ENCODE measurements around the gene CENATAC.
A peak's percentile ranks its signal among the peaks of the same experiment; 100 is the strongest.
"Not testable (repeated sequence)": the region's sequence is repeated elsewhere in the genome, so short reads cannot be mapped to it uniquely, and the experiment has no call there.

The CENATAC gene

GRCh38 chr11:119026970-119027369 lies 29.0 kb downstream of the CENATAC start:
- FAIRE-seq = no peak
- no peak for DNase-seq (ENCODE audit: insufficient read length, low spot score)
- no peak for TF ChIP-seq POLR2A (IDR thresholded peaks at IDR 0.05; ENCODE audit: low read depth, low read length)

DNA sequence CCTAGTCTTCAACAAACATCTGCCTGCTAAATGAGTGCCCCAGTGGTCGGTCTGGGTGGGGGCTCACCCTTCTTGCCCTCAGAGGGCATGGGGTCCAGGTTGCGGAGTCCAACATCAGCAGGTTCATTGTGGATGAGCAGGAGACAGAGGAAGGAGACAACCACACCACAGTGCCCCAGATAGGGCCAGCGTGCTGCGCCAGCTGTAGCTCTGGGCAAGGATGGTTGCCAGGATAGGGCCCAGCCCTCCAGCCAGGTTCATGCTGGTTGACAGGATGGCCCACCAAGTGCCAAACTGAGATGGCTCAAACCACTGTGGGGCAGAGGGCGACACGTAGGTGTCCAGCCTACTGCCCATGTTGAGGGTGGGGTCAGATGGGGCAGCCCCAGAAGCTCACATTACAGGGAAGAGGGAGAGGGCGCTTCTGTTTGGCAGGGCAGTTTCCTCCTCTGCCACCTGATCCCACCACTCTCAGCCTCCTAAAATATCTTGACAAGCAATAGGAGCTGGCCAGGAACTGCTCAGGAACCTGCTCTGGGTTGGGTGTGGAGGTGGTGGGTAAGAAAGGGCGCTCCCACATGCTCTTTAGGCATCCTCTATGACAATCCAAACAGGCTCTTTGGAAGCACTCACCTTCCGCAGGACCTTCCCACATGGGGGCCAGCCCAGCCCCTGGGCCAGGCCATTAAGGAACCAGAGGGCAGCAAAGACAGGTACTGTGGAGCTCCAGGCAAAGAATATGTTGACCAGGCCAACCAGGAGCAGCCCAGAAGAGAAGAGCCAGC lies 29.8 kb downstream of the CENATAC start:
- FAIRE-seq (no peak), DNase-seq (ENCODE audit: insufficient read length, low spot score) (no peak)
- no peak for TF ChIP-seq POLR2A (IDR thresholded peaks at IDR 0.05; ENCODE audit: low read depth, low read length)

- no peak for TF ChIP-seq POLR2A (IDR thresholded peaks at IDR 0.05; ENCODE audit: low read depth, low read length)
- no peak for FAIRE-seq
- no peak for DNase-seq (ENCODE audit: insufficient read length, low spot score)
Observed at GRCh38 chr11:119028346-119029068, 30.6 kb downstream of the CENATAC start.

DNA sequence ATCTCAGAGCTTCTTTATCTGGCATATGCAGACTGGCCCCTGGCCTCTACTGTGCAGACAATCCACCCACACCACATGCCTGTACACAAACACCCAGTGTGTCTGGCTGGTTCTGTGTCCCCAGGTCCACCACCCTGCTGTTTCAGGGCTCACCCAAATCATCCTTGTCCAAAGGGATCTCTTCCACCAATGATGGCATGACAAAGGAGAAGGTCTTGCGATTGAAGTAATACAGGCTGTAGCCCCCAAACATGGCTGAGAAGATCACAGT lies 31.1 kb downstream of the CENATAC start:
- DNase-seq (ENCODE audit: insufficient read length, low spot score) = no peak

DNA sequence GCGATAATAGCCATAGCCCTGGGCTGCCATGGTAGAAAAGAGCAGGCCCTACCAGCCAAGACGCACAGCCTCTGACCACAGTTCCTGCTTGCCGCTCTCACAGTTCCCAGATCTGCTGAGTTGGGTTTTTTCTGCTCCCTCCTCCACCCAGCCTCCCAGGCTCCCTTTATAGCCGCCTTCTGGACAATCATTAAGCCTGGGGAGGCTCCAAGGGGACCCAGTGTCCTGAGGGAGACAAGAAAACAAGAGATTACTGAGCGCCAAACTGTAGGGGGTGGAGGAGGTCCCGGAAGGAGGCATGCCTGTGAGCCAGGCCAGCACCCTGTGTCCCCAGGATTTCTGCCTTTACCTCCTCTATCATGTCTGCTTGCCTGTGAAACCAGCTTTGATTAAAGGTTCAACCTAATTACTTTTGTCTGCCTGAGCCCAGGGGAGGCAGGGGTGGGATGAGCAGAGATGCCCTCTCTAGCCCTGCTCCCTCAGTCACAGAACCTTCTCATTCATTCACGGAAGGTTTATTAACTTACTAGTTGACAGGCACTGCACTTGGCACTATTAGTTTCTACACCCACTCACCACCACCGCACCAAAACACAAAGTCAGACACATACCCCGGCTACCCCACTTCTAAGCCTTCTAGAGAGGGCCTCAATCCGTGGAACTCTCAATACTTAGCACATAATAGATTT lies 31.5 kb downstream of the CENATAC start:
- TF ChIP-seq POLR2A (IDR thresholded peaks at IDR 0.05; ENCODE audit: low read depth, low read length) = no peak
- FAIRE-seq (no peak), DNase-seq (ENCODE audit: insufficient read length, low spot score) (no peak)

More for the DNA sequence above, 31.1 kb downstream of the CENATAC start:
- no peak for FAIRE-seq
- no peak for TF ChIP-seq POLR2A (IDR thresholded peaks at IDR 0.05; ENCODE audit: low read depth, low read length)

DNA sequence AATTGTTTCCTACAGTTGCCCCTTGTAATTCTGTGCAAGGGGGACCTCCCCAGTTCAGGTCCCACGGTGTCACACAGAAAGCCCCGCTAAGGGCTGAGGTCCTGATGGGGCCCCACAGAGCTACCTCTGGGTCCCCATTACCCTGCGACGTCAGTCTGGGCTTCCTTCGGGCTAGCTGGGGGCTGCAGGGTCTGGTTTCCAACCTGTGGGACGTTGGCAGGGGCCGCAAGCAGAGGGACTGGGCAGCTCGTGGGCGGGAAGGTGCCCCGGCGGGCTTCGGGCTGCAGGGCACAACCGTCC lies 32.0 kb downstream of the CENATAC start:
- FAIRE-seq = no peak
- no peak for DNase-seq (ENCODE audit: insufficient read length, low spot score)
- TF ChIP-seq POLR2A (IDR thresholded peaks at IDR 0.05; ENCODE audit: low read depth, low read length) = no peak

DNA sequence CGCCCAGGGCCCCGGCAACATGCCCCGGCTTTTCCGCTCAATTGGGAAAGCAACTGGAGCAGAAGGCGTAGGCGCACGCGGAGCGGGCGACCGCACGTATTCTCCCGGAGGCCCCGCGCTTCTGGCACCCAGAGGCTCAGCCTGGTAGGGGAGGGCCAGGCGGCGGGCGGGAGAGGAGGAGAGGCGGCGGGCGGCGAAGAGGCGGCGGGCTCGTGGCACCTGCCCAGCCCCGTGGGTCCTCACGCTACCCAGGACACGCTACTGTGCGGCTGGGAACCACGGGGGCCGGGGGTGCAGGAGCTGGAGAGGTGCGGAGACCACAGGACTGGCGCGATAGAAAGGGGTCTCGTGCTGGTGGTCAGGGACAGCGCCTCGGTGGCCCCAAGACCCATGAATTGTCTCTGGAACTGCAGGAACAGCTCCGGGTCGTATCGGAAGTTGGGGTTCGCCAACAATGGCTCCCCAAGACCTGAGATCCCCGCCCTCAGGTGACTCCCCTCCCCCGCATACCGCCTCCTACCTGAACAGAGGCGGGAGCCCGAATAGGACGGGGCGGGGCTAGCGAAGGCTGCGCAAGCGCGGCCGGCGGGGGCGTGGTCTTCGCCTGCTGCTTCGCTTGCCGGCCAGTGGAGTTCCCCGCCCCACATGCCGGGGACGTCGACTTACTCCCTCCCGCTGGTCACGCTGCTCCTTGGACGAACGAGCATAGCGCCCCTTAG lies 32.5 kb downstream of the CENATAC start, which contains the start of gene SLC37A4:
TSS of gene SLC37A4 (minus strand) at position 549 of the 719 bp plus-strand sequence.
- 0 out of 2 replicates have a peak, but pooled peaks have one; percentile 27 for TF ChIP-seq POLR2A (IDR thresholded peaks at IDR 0.05; ENCODE audit: low read depth, low read length)
- DNase-seq (ENCODE audit: insufficient read length, low spot score) (peak; percentile 88), FAIRE-seq (no peak)

- FAIRE-seq (no peak), DNase-seq (ENCODE audit: insufficient read length, low spot score) (no peak)
- no peak for TF ChIP-seq POLR2A (IDR thresholded peaks at IDR 0.05; ENCODE audit: low read depth, low read length)
Observed at GRCh38 chr11:119031912-119032280, 34.0 kb downstream of the CENATAC start.

DNA sequence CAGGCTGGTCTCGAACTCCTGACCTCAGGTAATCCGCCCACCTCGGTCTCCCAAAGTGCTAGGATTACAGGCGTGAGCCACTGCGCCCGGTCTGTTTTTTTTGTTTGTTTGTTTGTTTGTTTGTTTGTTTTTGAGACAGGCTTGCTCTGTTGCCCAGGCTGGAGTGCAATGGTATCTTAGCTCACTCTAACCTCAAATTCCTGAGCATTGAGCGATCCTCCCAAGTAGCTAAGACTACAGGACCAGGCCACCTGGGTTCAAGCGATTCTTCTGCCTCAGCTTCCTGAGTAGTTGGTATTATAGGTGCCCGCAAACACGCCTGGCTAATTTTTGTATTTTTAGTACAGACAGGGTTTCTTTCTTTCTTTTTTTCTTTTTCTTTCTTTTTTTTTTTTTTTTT lies 35.5 kb downstream of the CENATAC start:
- DNase-seq (ENCODE audit: insufficient read length, low spot score); FAIRE-seq: not testable (repeated sequence)

DNA sequence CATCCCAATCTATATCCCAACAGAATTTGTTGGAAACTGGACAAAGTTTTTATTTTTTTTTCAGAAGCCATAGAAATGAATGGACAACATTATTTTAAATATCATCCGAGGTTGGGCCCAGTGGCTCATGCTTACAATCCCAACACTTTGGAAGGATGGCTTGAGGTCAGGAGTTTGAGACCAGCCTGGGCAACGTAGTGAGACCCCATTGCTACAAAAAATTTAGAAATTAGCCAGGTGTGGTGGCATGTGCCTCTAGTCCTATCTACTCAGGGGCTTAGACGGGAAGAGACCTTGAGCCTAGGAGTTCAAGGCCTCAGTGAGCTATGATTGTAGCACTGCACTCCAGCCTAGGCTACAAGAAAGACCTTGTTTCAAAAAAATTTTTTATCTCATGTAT lies 36.9 kb downstream of the CENATAC start:
- TF ChIP-seq POLR2A (IDR thresholded peaks at IDR 0.05; ENCODE audit: low read depth, low read length) = no peak
- FAIRE-seq (no peak), DNase-seq (ENCODE audit: insufficient read length, low spot score) (no peak)

DNA sequence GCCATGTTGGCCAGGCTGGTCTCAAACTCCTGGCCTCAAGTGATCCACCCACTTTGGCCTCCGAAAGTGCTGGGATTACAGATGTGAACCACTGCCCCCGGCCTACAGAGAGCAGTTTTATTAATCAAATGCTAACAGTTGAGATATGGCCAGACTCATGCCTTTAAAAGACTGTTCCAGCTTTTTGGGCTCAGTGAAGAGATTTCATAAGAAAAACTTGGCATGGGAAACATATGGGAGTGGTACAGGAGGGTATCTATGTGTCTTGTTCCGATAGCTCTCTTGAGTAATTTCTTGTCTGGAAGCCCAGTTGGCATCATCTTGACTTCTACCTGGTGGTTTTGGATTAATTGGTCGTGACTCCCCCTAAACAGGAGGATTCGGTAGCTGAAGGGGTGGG lies 40.9 kb downstream of the CENATAC start:
- no peak for FAIRE-seq
- TF ChIP-seq POLR2A (IDR thresholded peaks at IDR 0.05; ENCODE audit: low read depth, low read length) = no peak
- DNase-seq (ENCODE audit: insufficient read length, low spot score) = no peak

DNA sequence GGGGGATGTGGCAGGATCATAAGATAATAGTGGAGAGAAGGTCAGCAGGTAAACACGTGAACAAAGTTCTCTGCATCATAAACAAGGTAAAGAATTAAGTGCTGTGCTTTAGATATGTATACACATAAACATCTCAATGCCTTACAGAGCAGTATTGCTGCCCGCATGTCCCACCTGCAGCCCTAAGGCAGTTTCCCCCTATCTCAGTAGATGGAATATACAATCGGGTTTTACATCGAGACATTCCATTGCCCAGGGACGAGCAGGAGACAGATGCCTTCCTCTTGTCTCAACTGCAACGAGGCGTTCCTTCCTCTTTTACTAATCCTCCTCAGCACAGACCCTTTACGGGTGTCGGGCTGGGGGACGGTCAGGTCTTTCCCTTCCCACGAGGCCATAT lies 41.5 kb downstream of the CENATAC start:
- DNase-seq (ENCODE audit: insufficient read length, low spot score); FAIRE-seq: not testable (repeated sequence)

DNA sequence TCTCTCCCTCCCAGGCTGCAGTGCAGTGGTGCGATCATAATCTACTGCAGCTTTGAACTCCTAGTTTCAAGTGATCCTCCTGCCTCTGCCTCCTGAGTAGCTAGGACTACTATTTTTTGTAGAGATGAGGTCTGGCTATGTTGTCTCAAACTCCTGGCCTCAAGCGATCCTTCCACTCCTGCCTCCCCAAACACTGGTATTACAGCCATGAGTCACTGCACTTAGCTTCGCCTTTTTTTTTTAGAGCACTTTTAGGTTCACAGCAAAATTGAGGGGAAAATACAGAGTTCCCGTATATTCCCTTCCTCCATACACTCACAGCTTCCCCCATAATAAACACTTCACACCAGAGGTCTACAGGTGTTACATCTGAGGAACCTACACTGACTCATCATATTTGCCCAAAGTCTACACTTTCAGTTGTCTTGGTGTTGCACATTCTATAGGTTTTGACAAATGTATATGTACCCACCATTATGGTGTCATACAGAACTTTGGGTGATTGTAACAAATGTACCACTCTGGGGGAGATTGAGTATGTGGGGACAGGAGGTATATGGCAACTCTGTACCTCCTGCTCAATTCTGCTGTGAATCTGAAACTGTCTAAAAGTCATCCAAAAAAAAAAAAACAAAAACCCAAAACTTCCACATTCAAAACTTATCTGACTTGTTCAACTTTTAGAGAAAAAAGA lies 44.0 kb downstream of the CENATAC start:
- DNase-seq (ENCODE audit: insufficient read length, low spot score) = no peak
- TF ChIP-seq POLR2A (IDR thresholded peaks at IDR 0.05; ENCODE audit: low read depth, low read length) = no peak
- peak; percentile 27 for FAIRE-seq

DNA sequence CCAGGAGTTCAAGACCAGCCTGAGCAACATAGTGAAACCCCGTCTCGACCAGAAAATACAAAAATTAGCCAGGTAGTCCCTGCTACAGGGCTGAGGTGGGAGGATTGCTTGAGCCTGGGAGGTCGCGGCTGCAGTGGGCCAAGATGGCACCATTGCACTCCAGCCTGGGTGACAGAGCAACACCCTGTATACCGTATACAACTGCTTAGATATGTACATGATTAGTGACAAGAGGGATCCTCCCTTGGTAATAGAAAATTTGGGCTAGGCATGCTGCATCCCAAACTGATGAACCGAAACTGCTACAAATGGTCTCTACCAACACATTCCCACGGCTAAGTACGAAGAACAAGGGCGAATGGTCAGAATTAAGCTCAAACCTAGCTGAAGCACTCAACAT lies 45.0 kb downstream of the CENATAC start:
- FAIRE-seq = no peak
- no peak for DNase-seq (ENCODE audit: insufficient read length, low spot score)
- no peak for TF ChIP-seq POLR2A (IDR thresholded peaks at IDR 0.05; ENCODE audit: low read depth, low read length)
